ENCODE data around the gene C2CD3. TPM values are rescaled to one million over a fixed set of nuclear protein-coding genes. Genes with fewer than 3 reads are reported as not detected.

The C2CD3 gene
- total and polyA plus RNA-seq, 10 of the 15 experiments (the other 5 are each of a cell fraction or from before 2014, with no cell fraction given): 2.3 to 24.0 (median 16.3) TPM

DNA sequence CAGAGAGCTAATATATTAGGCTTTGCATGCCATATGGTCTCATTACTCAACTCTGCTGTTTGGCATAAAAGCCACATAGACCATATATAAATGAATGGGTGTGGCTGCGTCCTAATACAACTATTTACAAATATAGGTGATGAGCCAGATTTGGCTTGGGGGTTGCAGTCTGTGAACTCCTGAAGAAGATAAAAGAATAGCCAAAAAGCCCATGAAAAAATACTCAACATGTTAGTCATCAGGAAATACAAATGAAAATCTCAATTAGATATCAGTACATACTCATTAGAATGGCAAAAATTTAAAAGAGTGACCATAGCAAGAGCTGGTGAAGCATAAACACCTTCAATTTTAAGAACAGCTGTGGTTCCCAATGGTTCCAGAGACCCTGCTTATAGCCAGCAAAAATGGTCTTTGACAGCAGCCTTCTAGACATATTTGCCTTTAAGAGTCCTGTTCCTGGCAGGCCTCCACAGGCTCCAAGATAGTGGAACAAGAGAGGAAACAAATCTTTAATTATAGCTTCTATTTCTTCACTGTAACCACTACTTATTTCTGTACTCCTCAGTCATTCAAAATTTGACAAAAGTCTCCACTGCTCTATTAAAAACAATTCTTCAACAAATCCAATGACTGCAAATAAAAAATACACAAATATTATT is 16.1 kb downstream of the C2CD3 start:
- no peak overlapping the region for H3K9ac ChIP-seq (ENCODE audit: control insufficient read depth, insufficient read depth, low read length)
- no peaks in the 10 kb centered on the region for H3K27me3 ChIP-seq (replicated peaks in 1 of 2; ENCODE audit: control insufficient read depth in 2 of 2, insufficient read depth in 2 of 2, low read length in 1 of 2)
- H3K9me3 ChIP-seq (replicated peaks; ENCODE audit: control insufficient read depth, insufficient read depth, low read length): no peaks in the 10 kb centered on the region; the same call in 2 of the 3 replicates
- no TSS peak for BruUV-seq (replicated peaks)
- WGBS (ENCODE audit: insufficient coverage, insufficient replicate concordance, low lambda C conversion rate, missing lambda C conversion rate): 95% methylated on average over 1 of the region's 1 CpG
- H3K4me1 ChIP-seq (ENCODE audit: control insufficient read depth, insufficient read depth, low read length): no peaks in the 10 kb centered on the region
- FAIRE-seq (peak; percentile 7), ATAC-seq (no peak), DNase-seq (ENCODE audit: low read depth, low spot score) (no peak)
- H3K27ac ChIP-seq (ENCODE audit: control insufficient read depth, insufficient read depth): no peak overlapping the region
- no peak overlapping the region for H3K4me3 ChIP-seq
- intact Hi-C loops (cut with micrococcal nuclease; ENCODE audit: unreplicated experiment): no loop called here
- no peaks in the 10 kb centered on the region for H4K20me1 ChIP-seq (ENCODE audit: control insufficient read depth, insufficient read depth)
- ChIA-PET CTCF (interaction anchor here (1.2 kb wide), 1 partner anchor 16 kb away, joined by 4 read pairs; the partner anchor contains the start of genes C2CD3 and PPME1), POLR2A (no interaction called here), RAD21 (ENCODE audit: unreplicated experiment) (interaction anchor here (1.9 kb wide), 1 partner anchor 16 kb away, joined by 6 read pairs; the partner anchor contains the start of genes C2CD3 and PPME1), SMC1A (ENCODE audit: uncharacterized antibody, unreplicated experiment) (interaction anchor here (0.6 to 1.6 kb wide), 4 partner anchors 15 to 36 kb away, joined by 3 to 5 read pairs (median 4); no protein-coding TSS in a partner anchor)
- no peak for TF ChIP-seq HDAC6 (IDR thresholded peaks at IDR 0.05; ENCODE audit: unreplicated experiment)
- H2AFZ ChIP-seq (ENCODE audit: control insufficient read depth, low read depth, low read length): no peak overlapping the region
- H3K79me2 ChIP-seq (ENCODE audit: control insufficient read depth, insufficient read depth, low read length): no peaks in the 10 kb centered on the region
- in situ Hi-C loops (cut with MboI): no loop called here
- H3K36me3 ChIP-seq (ENCODE audit: control insufficient read depth in 2 of 2, insufficient read depth in 2 of 2, low read length in 1 of 2): no peaks in the 10 kb centered on the region
- no peak overlapping the region for H3K4me2 ChIP-seq (ENCODE audit: control insufficient read depth, insufficient read depth)

DNA sequence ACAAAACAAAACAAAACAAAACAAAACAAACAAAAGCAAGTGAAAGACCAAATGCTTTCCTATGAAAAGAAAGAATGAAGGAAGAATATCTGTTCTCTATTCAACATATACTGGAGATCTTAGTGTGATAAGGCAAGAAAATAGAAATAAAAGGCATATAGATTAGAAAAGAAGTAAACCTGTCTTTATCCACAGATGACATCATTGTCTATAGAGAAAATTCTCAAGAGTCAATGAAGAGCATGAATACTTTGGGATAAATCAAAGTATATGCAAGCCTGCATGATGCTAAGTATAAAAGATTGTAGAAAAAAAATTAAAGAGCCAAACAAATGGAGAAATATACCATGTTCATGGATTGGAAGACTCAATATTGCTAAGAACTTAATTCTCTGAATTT is 17.6 kb downstream of the C2CD3 start:
- BruUV-seq (replicated peaks): no TSS peak
- Histone ChIP-seq H3K9ac (ENCODE audit: control insufficient read depth, insufficient read depth, low read length) (no peak overlapping the region), H3K79me2 (ENCODE audit: control insufficient read depth, insufficient read depth, low read length) (no peaks in the 10 kb centered on the region), H4K20me1 (ENCODE audit: control insufficient read depth, insufficient read depth) (no peaks in the 10 kb centered on the region), H3K9me3 (replicated peaks; ENCODE audit: control insufficient read depth, insufficient read depth, low read length) (no peaks in the 10 kb centered on the region; the same call in 2 of the 3 replicates), H3K36me3 (ENCODE audit: control insufficient read depth in 2 of 2, insufficient read depth in 2 of 2, low read length in 1 of 2) (no peaks in the 10 kb centered on the region), H3K4me1 (ENCODE audit: control insufficient read depth, insufficient read depth, low read length) (no peaks in the 10 kb centered on the region), H2AFZ (ENCODE audit: control insufficient read depth, low read depth, low read length) (no peak overlapping the region), H3K4me2 (ENCODE audit: control insufficient read depth, insufficient read depth) (no peak overlapping the region), H3K4me3 (no peak overlapping the region), H3K27ac (ENCODE audit: control insufficient read depth, insufficient read depth) (no peak overlapping the region), H3K27me3 (replicated peaks in 1 of 2; ENCODE audit: control insufficient read depth in 2 of 2, insufficient read depth in 2 of 2, low read length in 1 of 2) (no peaks in the 10 kb centered on the region)
- CTCF ChIA-PET: no interaction called here
- intact Hi-C loops (cut with micrococcal nuclease; ENCODE audit: unreplicated experiment) (no loop called here), in situ Hi-C loops (cut with MboI) (no loop called here)
- ATAC-seq (no peak), DNase-seq (ENCODE audit: low read depth, low spot score) (no peak), FAIRE-seq (no peak)
- SMC1A ChIA-PET (ENCODE audit: uncharacterized antibody, unreplicated experiment): interaction anchor here (1.6 kb wide), 1 partner anchor 18 kb away, joined by 4 read pairs; no protein-coding TSS in a partner anchor
- no peak for TF ChIP-seq MAX (IDR thresholded peaks at IDR 0.05; ENCODE audit: low read depth, low read length)
- POLR2A ChIA-PET: interaction anchor here (1.3 kb wide), 1 partner anchor 19 kb away, joined by 3 read pairs; no protein-coding TSS in a partner anchor
- RAD21 ChIA-PET (ENCODE audit: unreplicated experiment): interaction anchor here (1.9 kb wide), 1 partner anchor 18 kb away, joined by 6 read pairs; the partner anchor contains the start of genes C2CD3 and PPME1
